ENCODE measurements around the gene CHRNB2.
A peak's percentile ranks its signal among the peaks of the same experiment; 100 is the strongest.

The CHRNB2 gene

GRCh38 chr1:154553056-154554030, 14.2 kb upstream of the CHRNB2 start:
- DNase-seq: no peak

DNA sequence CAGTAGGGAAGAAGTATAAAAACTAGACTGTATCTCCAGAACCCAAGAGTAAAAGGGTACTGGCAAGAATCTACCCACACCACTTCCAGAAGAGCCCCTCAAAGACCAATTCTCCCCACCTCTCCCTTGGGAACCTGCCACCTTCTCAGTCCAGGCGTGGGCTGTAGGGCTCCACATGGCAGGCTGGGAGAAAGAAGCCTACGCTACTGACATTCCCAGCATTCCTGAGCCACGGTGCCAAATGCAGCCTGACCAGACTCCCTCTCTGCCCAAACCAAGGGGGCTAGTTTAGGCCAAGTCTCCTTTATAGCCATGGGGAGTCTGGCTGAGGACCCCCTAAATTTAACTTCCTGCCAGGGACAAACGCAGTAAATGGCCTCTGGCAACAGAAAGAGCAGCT, 11.2 kb upstream of the CHRNB2 start:
- DNase-seq: no peak

GRCh38 chr1:154557248-154557938, 10.2 kb upstream of the CHRNB2 start:
- no peak for DNase-seq

- no peak for DNase-seq
Measured at GRCh38 chr1:154557939-154558719, 9.4 kb upstream of the CHRNB2 start, which contains the start of gene UBE2Q1. Gene UBE2Q1 (minus strand): TSS chr1:154558662. CDS start chr1:154558553, 109 bp downstream.

DNA sequence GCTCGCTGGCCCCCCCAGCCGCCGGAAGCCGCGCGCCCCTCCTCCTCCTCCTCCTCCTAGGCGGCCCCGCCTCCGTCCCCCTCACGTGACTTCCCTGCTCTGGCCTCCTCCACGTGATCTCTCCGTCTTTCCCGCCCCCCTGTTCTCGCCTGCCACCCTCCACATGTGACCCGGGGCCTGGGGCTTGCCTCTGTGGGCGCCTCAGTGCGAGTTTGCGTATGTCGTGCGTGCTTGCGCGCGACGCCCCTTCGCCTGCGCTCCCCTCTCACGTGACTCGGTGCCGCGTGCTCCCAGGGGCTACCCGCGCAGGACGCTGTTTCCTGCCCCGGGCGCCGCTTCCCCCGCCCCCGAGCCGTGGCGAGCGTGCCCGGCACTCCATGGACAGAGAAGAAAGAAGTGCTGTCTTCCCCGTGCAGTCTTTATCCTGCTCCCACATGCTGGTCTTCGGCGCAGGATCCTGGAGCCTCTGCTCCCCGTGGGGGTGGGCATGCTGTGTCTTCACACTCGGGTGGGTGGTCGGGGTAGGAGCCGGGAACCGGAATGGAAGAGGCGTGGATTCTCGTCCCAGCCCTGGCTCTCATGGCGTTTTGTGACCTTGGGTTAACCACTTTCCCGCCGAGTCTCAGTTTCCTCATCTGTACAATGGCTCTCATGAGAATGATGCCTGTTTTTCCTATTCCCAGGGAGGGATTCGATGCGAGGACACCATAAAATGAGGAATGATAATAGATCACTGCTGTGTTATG, 8.7 kb upstream of the CHRNB2 start:
- peak; percentile 99 for DNase-seq

DNA sequence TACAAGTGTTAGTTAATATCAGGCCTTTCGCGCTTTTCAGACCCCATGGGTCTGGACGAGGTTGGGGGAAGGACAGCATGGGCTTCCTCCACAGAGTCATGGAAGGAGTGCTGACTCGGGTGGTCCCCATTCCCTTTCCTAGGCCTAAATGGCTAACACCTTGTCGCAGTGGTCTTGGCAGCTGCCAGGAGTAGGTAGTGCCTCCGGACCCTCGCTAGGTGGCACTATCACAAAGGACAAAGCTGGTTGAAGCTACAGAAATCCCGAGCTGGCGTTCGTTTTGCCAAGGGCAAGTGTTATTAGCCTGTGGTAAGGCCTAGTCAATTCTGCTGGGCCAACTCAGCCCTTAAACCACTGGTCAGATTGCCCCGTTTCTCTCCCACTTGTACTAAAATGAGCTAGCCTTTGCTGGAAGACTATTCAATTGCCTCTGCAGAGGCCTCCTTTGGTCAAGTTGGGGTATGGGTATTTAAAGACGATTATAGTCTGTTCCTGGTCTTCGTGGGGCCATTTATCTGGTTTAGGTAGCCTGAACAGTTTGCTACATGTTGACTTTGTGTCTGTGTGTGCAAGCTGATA, 8.0 kb upstream of the CHRNB2 start:
- peak; percentile 91 for DNase-seq

DNA sequence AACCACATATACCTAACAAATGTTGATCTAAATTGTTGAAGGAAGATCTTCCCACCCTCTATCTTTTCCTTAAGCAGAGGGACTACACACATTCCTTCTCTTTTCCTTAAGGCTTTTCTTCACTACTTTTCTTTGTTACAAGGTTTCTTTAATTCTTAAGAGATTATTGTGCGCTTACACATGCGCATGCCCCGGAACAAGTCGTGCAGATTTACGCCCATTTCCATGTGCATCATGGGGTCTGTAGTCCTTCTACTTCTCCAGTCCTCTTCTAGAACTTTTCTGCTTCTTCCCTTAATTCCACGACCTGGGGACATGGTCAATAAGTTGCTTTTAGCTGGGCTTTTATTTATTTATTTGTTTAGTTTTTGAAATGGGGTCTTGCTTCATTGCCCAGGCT, 1.7 kb upstream of the CHRNB2 start:
- DNase-seq: no peak

- DNase-seq: no peak
Measured at GRCh38 chr1:154568157-154568815, 708 bp downstream of the CHRNB2 start.

DNA sequence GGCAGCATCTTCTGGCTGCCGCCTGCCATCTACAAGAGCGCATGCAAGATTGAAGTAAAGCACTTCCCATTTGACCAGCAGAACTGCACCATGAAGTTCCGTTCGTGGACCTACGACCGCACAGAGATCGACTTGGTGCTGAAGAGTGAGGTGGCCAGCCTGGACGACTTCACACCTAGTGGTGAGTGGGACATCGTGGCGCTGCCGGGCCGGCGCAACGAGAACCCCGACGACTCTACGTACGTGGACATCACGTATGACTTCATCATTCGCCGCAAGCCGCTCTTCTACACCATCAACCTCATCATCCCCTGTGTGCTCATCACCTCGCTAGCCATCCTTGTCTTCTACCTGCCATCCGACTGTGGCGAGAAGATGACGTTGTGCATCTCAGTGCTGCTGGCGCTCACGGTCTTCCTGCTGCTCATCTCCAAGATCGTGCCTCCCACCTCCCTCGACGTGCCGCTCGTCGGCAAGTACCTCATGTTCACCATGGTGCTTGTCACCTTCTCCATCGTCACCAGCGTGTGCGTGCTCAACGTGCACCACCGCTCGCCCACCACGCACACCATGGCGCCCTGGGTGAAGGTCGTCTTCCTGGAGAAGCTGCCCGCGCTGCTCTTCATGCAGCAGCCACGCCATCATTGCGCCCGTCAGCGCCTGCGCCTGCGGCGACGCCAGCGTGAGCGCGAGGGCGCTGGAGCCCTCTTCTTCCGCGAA, 3.8 kb downstream of the CHRNB2 start:
- no peak for DNase-seq

- DNase-seq: no peak
Measured at GRCh38 chr1:154571964-154572288, 4.3 kb downstream of the CHRNB2 start.

DNA sequence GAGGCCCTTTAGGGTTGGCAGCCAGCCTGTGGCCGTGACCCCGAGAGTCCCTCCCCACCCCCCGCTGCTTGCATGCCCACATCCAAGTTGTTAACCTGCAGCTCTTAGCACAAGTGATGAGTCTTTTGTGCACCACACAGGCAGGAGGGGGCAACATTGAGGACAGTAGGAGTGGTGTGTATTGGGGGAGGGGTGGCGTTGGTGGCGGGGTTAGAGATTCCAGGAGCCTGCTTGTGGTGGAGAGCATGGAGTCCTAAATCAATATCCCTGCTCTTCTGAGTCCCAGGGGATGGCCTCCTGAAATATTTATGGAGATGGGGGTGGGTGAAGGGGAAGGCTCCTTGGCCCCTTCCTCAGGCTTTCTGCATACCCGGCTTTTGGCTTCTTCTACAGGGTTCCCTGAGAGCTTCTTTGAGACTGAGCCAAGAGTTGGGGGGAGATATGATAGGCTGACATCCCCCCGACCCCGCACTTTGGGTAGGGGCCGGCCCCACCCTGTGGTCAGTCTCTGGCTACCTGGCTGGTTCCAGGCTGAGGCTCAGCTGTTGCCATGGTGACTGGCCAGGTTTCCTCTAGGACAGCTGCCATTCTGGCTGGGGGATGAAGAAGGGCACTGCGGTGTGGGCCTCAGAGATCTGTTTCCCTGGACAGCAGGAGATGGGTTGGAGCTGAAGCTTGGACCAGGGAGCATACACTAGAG, 5.0 kb downstream of the CHRNB2 start:
- DNase-seq: no peak

GRCh38 chr1:154573168-154573510, 5.6 kb downstream of the CHRNB2 start:
- DNase-seq: no peak

DNA sequence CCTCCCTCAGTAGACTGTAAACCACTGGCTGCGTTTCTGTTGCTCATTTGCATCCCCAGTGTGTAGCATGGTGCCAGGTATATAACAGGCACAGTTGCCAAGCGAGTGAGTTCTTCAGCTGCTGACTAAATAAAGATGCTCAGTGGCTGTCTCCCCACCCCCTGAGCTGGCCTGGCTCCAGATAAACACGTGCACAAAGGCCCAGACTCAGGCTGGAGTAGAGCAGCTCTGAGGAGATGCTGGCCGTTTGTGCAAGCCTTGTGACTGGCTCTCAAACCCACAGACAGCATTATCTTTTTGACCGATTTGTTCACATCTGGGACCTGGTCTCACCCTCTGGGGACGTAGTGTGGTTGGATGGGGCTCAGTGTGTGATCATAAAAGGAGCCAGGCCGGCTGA, 7.1 kb downstream of the CHRNB2 start:
- no peak for DNase-seq

GRCh38 chr1:154575147-154575927, 7.8 kb downstream of the CHRNB2 start:
- DNase-seq: no peak

DNA sequence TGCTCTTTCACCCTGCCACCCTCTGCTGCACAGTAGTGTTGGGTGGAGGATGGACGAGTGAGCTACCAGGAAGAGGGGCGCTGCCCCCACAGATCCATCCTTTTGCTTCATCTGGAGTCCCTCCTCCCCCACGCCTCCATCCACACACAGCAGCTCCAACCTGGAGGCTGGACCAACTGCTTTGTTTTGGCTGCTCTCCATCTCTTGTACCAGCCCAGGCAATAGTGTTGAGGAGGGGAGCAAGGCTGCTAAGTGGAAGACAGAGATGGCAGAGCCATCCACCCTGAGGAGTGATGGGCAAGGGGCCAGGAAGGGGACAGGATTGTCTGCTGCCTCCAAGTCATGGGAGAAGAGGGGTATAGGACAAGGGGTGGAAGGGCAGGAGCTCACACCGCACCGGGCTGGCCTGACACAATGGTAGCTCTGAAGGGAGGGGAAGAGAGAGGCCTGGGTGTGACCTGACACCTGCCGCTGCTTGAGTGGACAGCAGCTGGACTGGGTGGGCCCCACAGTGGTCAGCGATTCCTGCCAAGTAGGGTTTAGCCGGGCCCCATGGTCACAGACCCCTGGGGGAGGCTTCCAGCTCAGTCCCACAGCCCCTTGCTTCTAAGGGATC, 8.5 kb downstream of the CHRNB2 start:
- no peak for DNase-seq

- no peak for DNase-seq
Measured at GRCh38 chr1:154577346-154578057, 9.9 kb downstream of the CHRNB2 start.

GRCh38 chr1:154578058-154578418, 10.5 kb downstream of the CHRNB2 start:
- no peak for DNase-seq

- DNase-seq: no peak
Measured at GRCh38 chr1:154579374-154579773, 11.8 kb downstream of the CHRNB2 start.

DNA sequence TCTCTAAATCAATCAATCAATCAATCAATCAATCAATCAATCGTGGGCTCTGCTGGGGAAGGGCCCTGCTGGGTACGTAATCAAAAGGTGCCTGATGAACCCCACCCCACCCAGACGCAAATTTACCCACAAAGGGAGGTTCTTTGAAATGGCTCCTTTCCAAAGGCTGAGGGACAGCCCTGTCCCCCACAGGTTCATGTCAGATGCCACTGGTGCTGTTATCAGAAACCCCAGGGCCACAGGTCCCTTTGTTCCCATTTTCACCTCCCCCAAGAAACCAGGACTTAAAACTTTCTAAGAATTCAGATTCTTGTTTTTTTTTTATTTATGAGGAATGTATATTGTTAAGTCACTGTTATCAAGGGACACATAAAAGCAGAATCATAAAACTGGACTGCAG, 14.2 kb downstream of the CHRNB2 start:
- DNase-seq: no peak
